ENCODE measurements around the gene SLC35E1. TPM values are rescaled to one million over a fixed set of nuclear protein-coding genes. Genes with fewer than 3 reads are reported as not detected.

Gene SLC35E1
- total and polyA plus RNA-seq, 2 of the 4 experiments (the other 2 are of a cell fraction), result 22.6 to 38.0 TPM

GRCh38 chr19:16532440-16533234 is 39.6 kb downstream of the SLC35E1 start (continued):
- no peak for TF ChIP-seq RAD21 (IDR thresholded peaks at IDR 0.05; ENCODE audit: low read length)

GRCh38 chr19:16531380-16531669 is 40.9 kb downstream of the SLC35E1 start:
- H3K4me3 ChIP-seq (ENCODE audit: insufficient read depth, low read depth, low read length), result no peak overlapping the region
- H2BK20ac ChIP-seq (ENCODE audit: low read depth, low read length), result no peak overlapping the region
- H3K36me3 ChIP-seq (ENCODE audit: control insufficient read depth, insufficient read depth, low read length), result peaks cover 90% of the 10 kb centered on the region
- TF ChIP-seq USF2 (IDR thresholded peaks at IDR 0.05; ENCODE audit: low read depth, low read length) (no peak), MAZ (IDR thresholded peaks at IDR 0.05; ENCODE audit: borderline replicate concordance, low read depth, low read length) (no peak), SMC3 (IDR thresholded peaks at IDR 0.05; ENCODE audit: low read depth, low read length) (no peak), RCOR1 (IDR thresholded peaks at IDR 0.05; ENCODE audit: insufficient replicate concordance, low read length) (no peak), CTCF (conservative IDR thresholded peaks at IDR 0.05; ENCODE audit: low read depth, low read length) (no peak), CEBPB (IDR thresholded peaks at IDR 0.05; ENCODE audit: low read depth, low read length) (no peak), BHLHE40 (IDR thresholded peaks at IDR 0.05; ENCODE audit: low read depth, low read length) (no peak), ELK1 (IDR thresholded peaks at IDR 0.05; ENCODE audit: borderline replicate concordance, low read depth, low read length) (no peak), NFE2L2 (IDR thresholded peaks at IDR 0.05; ENCODE audit: low read depth, low read length) (no peak), FOS (IDR thresholded peaks at IDR 0.05; ENCODE audit: low read depth, low read length) (no peak), CHD1 (IDR thresholded peaks at IDR 0.05; ENCODE audit: low read depth, low read length) (no peak), POLR2A (IDR thresholded peaks at IDR 0.05; ENCODE audit: low read depth, low read length) (no peak), MAFK (IDR thresholded peaks at IDR 0.05; ENCODE audit: low read depth, low read length) (no peak), RAD21 (IDR thresholded peaks at IDR 0.05; ENCODE audit: low read length) (no peak)

More at GRCh38 chr19:16531380-16531669, 40.9 kb downstream of the SLC35E1 start:
- no peak overlapping the region for H2BK15ac ChIP-seq (ENCODE audit: low read depth, low read length)
- H3K56ac ChIP-seq (ENCODE audit: extremely low read depth, insufficient read depth, low read length), result no peak overlapping the region
- H4K20me1 ChIP-seq (ENCODE audit: insufficient read depth, low read length), result peaks cover 40% of the 10 kb centered on the region
- no peak overlapping the region for H3K4ac ChIP-seq (ENCODE audit: low read depth, low read length)
- no peak overlapping the region for H3K18ac ChIP-seq (ENCODE audit: low read depth, low read length)
- H3K9ac ChIP-seq (ENCODE audit: low read depth, low read length), result no peak overlapping the region
- no peak overlapping the region for H2BK120ac ChIP-seq (ENCODE audit: low read depth, low read length)
- no peak for DNase-seq
- H2BK5ac ChIP-seq (ENCODE audit: low read depth, low read length, poor library complexity, severe bottlenecking), result no peak overlapping the region
- no peaks in the 10 kb centered on the region for H3K27me3 ChIP-seq (ENCODE audit: control insufficient read depth, insufficient read depth, low read length)
- CTCF ChIA-PET, result no interaction called here
- no peak overlapping the region for H3K27ac ChIP-seq (ENCODE audit: insufficient read depth, low read length)
- H2AK5ac ChIP-seq (ENCODE audit: low read depth, low read length), result no peak overlapping the region
- intact Hi-C loops (cut with micrococcal nuclease) (no loop called here), in situ Hi-C loops (cut with MboI; ENCODE audit: low sequenced_read_pairs) (no loop called here), dilution Hi-C loops (cut with HindIII; ENCODE audit: low sequenced_read_pairs, unreplicated experiment) (no loop called here)
- no peak overlapping the region for H3K23ac ChIP-seq (ENCODE audit: low read depth, low read length)
- no peak overlapping the region for H4K5ac ChIP-seq (ENCODE audit: low read depth, low read length)
- H3K4me1 ChIP-seq (ENCODE audit: control insufficient read depth, insufficient read depth, low read length), result no peaks in the 10 kb centered on the region
- 98% methylated on average over 8 of the region's 12 CpGs; no CpG with 5 or more reads in 1 of the 2 experiments for WGBS, 2 experiments (ENCODE audit: extremely low coverage in 2 of 2, insufficient read length in 1 of 2)
- no peak overlapping the region for H3K4me2 ChIP-seq (ENCODE audit: low read depth, low read length)
- ATAC-seq (ENCODE audit: low read depth), result no peak
- no peaks in the 10 kb centered on the region for H3K9me1 ChIP-seq (ENCODE audit: insufficient read depth, low read length)
- BruUV-seq (replicated peaks), result no TSS peak
- POLR2A ChIA-PET (ENCODE audit: unreplicated experiment), result no interaction called here
- no peaks in the 10 kb centered on the region for H3K9me3 ChIP-seq (ENCODE audit: control insufficient read depth, insufficient read depth, low read length)
- no peak overlapping the region for H2AFZ ChIP-seq (replicated peaks; ENCODE audit: low read length, poor library complexity)
- no peak overlapping the region for H2AK9ac ChIP-seq (replicated peaks; ENCODE audit: low read depth, low read length, poor library complexity)
- H3K14ac ChIP-seq (replicated peaks; ENCODE audit: low read depth, low read length), result no peak overlapping the region
- H4K8ac ChIP-seq (ENCODE audit: low read depth in 2 of 2, low read length in 2 of 2), result no peak overlapping the region
- peaks cover 20 to 39% of the 10 kb centered on the region in 2 experiments for H3K79me1 ChIP-seq (ENCODE audit: low read depth in 1 of 2, low read length in 2 of 2)
- no peak overlapping the region for H4K91ac ChIP-seq (ENCODE audit: insufficient read depth, low read depth, low read length)

All from IMR-90 (cell line).